T-helper 1 cell treated with Interleukin-12 subunit alpha and Interleukin-12 subunit beta and Interleukin-4 antibody, amounts not matched to agents 30 μg/mL and 1 μg/mL, for 36 hours (primary cell): ENCODE measurements around the gene GBA2.

Experiments used
- H3K27ac Mint-ChIP-seq: one replicate; pipeline ENCODE4 v1.8.0; 2021; ENCODE audit warnings: mild to moderate bottlenecking, mixed read lengths
- H3K27me3 Mint-ChIP-seq: one replicate; pipeline ENCODE4 v1.8.0; 2021; ENCODE audit warnings: low read depth, mixed read lengths
- H3K36me3 Mint-ChIP-seq: one replicate; pipeline ENCODE4 v1.8.0; 2021; ENCODE audit warnings: low read depth, mixed read lengths
- H3K4me1 Mint-ChIP-seq: one replicate; pipeline ENCODE4 v1.8.0; 2021; ENCODE audit warnings: low read depth, mixed read lengths
- H3K4me3 Mint-ChIP-seq: one replicate; pipeline ENCODE4 v1.8.0; 2021; ENCODE audit warnings: mild to moderate bottlenecking, moderate library complexity, mixed read lengths
- H3K9me3 Mint-ChIP-seq: one replicate; pipeline ENCODE4 v1.8.0; 2021; ENCODE audit warnings: mixed read lengths

GBA2 gene

GRCh38 chr9:35756275-35757225 is 7.5 kb upstream of the GBA2 start:
- Mint-ChIP-seq H3K4me3 (peak overlapping the region; percentile 100), H3K9me3 (no peaks in the 10 kb centered on the region), H3K36me3 (peaks cover 28% of the 10 kb centered on the region), H3K4me1 (peaks cover 30% of the 10 kb centered on the region), H3K27ac (peak overlapping the region; percentile 98), H3K27me3 (no peaks in the 10 kb centered on the region)

DNA sequence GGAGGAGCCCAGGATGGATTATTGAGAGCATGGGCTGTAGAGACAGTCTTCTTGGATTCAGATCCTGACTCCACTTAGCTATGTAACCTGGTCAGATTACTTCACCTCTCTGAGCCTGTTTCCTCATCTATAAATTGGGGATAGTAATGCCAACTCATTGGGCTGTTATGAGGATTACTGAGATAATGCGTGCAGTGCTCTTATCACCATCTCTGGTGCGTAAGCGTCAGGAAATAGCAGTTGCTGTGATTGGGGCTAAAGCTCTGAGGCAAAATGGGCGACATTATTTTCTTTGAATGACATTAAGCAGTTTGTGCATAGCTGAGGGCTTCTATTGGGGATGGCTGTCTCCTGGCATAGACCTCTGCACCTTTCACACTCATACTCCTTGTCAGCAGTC is 6.0 kb upstream of the GBA2 start:
- no peaks in the 10 kb centered on the region for H3K9me3 Mint-ChIP-seq
- H3K36me3 Mint-ChIP-seq, result peaks cover 31% of the 10 kb centered on the region
- H3K4me3 Mint-ChIP-seq, result no peak overlapping the region
- peaks cover 32% of the 10 kb centered on the region for H3K4me1 Mint-ChIP-seq
- H3K27me3 Mint-ChIP-seq, result no peaks in the 10 kb centered on the region
- H3K27ac Mint-ChIP-seq, result no peak overlapping the region

GRCh38 chr9:35754264-35754663 is 5.2 kb upstream of the GBA2 start, which contains the start of gene MSMP:
TSS of gene MSMP (minus strand) at chr9:35754276. CDS start at chr9:35754129, 147 bp downstream.
- H3K27me3 Mint-ChIP-seq, result no peaks in the 10 kb centered on the region
- H3K4me3 Mint-ChIP-seq, result no peak within 1 kb of the TSS
- H3K36me3 Mint-ChIP-seq, result peaks cover 37% of the 10 kb centered on the region
- H3K4me1 Mint-ChIP-seq, result peaks cover 35% of the 10 kb centered on the region
- no peak within 1 kb of the TSS for H3K27ac Mint-ChIP-seq
- no peaks in the 10 kb centered on the region for H3K9me3 Mint-ChIP-seq

- peaks cover 29% of the 10 kb centered on the region for H3K4me1 Mint-ChIP-seq
- H3K36me3 Mint-ChIP-seq, result peaks cover 37% of the 10 kb centered on the region
- H3K27ac Mint-ChIP-seq, result no peak overlapping the region
- H3K4me3 Mint-ChIP-seq, result no peak overlapping the region
- H3K27me3 Mint-ChIP-seq, result no peaks in the 10 kb centered on the region
- H3K9me3 Mint-ChIP-seq, result no peaks in the 10 kb centered on the region
Observed at GRCh38 chr9:35753466-35753865, 4.4 kb upstream of the GBA2 start.

DNA sequence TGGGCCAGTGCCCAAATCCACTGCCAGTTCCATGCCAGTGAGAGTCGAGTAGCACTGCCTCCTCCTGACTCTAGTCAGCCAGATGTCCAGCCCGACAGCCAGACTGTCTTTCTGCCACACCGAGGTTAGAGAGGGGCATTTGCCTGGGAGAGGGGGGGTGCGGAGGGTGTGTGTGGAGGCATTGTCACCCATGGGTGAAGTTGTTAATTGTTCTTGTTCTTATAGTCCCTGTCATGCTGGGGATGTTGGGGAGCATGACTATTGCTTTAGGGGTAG is 1.2 kb upstream of the GBA2 start:
- H3K27ac Mint-ChIP-seq, result peak overlapping the region; percentile 90
- H3K27me3 Mint-ChIP-seq, result no peaks in the 10 kb centered on the region
- H3K9me3 Mint-ChIP-seq, result no peaks in the 10 kb centered on the region
- peaks cover 39% of the 10 kb centered on the region for H3K4me1 Mint-ChIP-seq
- peak overlapping the region; percentile 90 for H3K4me3 Mint-ChIP-seq
- peaks cover 36% of the 10 kb centered on the region for H3K36me3 Mint-ChIP-seq

DNA sequence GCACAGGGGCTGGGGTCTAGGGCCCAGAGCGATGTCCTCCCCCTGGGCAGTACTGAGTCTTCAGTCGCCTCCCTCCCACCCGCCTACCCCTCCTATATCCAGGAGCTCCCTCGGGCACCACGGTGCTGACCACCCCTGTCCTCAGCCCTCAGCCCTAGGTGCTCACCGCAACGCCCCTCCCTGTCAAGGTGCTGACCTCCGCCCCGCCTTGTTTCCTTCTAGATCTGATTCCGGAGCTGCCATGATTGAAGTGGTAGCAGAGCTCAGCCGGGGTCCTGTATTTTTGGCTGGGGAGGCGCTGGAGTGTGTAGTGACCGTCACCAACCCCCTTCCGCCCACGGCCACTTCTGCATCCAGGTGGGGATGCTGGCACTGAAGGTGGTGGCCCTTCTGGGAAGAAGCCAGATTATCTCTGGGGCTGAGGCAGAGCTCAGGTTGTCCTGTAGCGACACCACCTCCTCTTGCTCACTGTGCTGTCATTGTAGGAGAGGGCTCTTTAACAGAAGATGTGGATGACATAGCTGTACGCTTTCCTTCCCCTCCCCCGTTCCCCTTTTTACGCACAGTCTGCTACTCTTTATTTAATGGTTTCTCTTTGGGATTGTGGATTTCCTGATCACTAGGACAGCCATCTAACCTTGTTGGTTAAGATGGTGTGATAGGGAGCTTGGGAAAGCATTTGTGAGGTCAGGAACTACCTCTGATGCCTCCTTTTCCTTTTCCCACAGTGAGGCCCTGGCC is 657 bp upstream of the GBA2 start:
- Mint-ChIP-seq H3K4me3 (peak overlapping the region; percentile 90), H3K36me3 (peaks cover 38% of the 10 kb centered on the region), H3K9me3 (no peaks in the 10 kb centered on the region), H3K27me3 (no peaks in the 10 kb centered on the region), H3K27ac (peak overlapping the region; percentile 90), H3K4me1 (peaks cover 41% of the 10 kb centered on the region)

GRCh38 chr9:35748242-35748857 is 678 bp downstream of the GBA2 start:
- H3K27me3 Mint-ChIP-seq, result no peaks in the 10 kb centered on the region
- H3K4me3 Mint-ChIP-seq, result peak overlapping the region; percentile 87
- H3K4me1 Mint-ChIP-seq, result peaks cover 44% of the 10 kb centered on the region
- H3K9me3 Mint-ChIP-seq, result no peaks in the 10 kb centered on the region
- peaks cover 38% of the 10 kb centered on the region for H3K36me3 Mint-ChIP-seq
- H3K27ac Mint-ChIP-seq, result peak overlapping the region; percentile 67

GRCh38 chr9:35746583-35746982 is 2.4 kb downstream of the GBA2 start:
- Mint-ChIP-seq H3K9me3 (no peaks in the 10 kb centered on the region), H3K27ac (no peak overlapping the region), H3K36me3 (peaks cover 39% of the 10 kb centered on the region), H3K4me3 (no peak overlapping the region), H3K4me1 (peaks cover 53% of the 10 kb centered on the region), H3K27me3 (no peaks in the 10 kb centered on the region)

DNA sequence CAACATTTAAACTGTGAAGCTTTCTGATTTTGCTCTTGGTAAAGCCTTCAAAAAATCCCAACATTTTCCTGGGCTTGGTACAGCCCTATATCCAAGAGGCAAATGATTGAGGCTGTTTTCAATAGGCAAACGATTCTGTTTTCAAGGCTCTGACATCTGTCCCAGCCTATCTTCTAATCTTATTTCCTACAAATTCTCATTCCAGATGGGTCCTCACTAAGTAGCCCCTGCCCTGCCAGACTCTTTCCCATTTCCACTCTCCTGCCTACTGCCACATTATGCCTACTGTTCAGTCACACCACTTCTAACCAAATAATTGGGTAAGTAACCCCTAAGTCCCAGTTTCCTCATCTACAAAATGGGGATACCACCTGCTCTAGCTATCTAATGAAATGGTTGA is 3.5 kb downstream of the GBA2 start:
- peak overlapping the region; percentile 71 for H3K4me3 Mint-ChIP-seq
- H3K9me3 Mint-ChIP-seq, result no peaks in the 10 kb centered on the region
- H3K27ac Mint-ChIP-seq, result no peak overlapping the region
- peaks cover 53% of the 10 kb centered on the region for H3K4me1 Mint-ChIP-seq
- H3K36me3 Mint-ChIP-seq, result peaks cover 35% of the 10 kb centered on the region
- no peaks in the 10 kb centered on the region for H3K27me3 Mint-ChIP-seq

- Mint-ChIP-seq H3K36me3 (peaks cover 36% of the 10 kb centered on the region), H3K27me3 (no peaks in the 10 kb centered on the region), H3K4me3 (no peak overlapping the region), H3K27ac (no peak overlapping the region), H3K9me3 (no peaks in the 10 kb centered on the region), H3K4me1 (peaks cover 44% of the 10 kb centered on the region)
Observed at GRCh38 chr9:35743880-35744518, 5.0 kb downstream of the GBA2 start.

GRCh38 chr9:35743452-35743851 is 5.6 kb downstream of the GBA2 start:
- H3K27ac Mint-ChIP-seq, result no peak overlapping the region
- no peaks in the 10 kb centered on the region for H3K9me3 Mint-ChIP-seq
- peaks cover 41% of the 10 kb centered on the region for H3K36me3 Mint-ChIP-seq
- H3K4me3 Mint-ChIP-seq, result no peak overlapping the region
- no peaks in the 10 kb centered on the region for H3K27me3 Mint-ChIP-seq
- H3K4me1 Mint-ChIP-seq, result peaks cover 44% of the 10 kb centered on the region

DNA sequence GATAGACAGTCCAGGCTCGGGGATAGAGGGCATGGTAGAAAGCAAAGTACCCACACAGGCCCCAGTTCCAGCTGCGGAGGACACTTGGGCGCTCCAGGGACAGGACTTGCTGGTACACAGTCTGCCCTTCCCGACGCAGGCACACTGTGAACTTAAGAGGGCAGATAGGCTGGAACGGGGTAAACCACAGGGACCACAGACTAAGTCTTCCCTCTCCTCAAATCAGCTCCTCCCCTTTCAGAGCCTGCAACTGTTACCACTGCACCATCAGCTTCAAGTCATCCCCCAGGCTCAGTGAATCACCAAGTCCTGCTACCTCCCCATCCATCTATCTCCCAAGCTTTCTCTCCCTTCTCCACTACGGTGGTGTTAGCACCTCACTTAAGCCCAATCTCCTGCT is 7.3 kb downstream of the GBA2 start:
- Mint-ChIP-seq H3K27ac (no peak overlapping the region), H3K4me3 (no peak overlapping the region)

GRCh38 chr9:35740243-35740642 is 8.8 kb downstream of the GBA2 start:
- H3K9me3 Mint-ChIP-seq, result no peaks in the 10 kb centered on the region
- H3K36me3 Mint-ChIP-seq, result peaks cover 55% of the 10 kb centered on the region
- H3K4me3 Mint-ChIP-seq, result no peak overlapping the region
- no peak overlapping the region for H3K27ac Mint-ChIP-seq
- H3K4me1 Mint-ChIP-seq, result peaks cover 25% of the 10 kb centered on the region
- H3K27me3 Mint-ChIP-seq, result no peaks in the 10 kb centered on the region

More for the DNA sequence above, 7.3 kb downstream of the GBA2 start:
- no peaks in the 10 kb centered on the region for H3K27me3 Mint-ChIP-seq
- H3K9me3 Mint-ChIP-seq, result no peaks in the 10 kb centered on the region
- H3K4me1 Mint-ChIP-seq, result peaks cover 29% of the 10 kb centered on the region
- peaks cover 53% of the 10 kb centered on the region for H3K36me3 Mint-ChIP-seq

DNA sequence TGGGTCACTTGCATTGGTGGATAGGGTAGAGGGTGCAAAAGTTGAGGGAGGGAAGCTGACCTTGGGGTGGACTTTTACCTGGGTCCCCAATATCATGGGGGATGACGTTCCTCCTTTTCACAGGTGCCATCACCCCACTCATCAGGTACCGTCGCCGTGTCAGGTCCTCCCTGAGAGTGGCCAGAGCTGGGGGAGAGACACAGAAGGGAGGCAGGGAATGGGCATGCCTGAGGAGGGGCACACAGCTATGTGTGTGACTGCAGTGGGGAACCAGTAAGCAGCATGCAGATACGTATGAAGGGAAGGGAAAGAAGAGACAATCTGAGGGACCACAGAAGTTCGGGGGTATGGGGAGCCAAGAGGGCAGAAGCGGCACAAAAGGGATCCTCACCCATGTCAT is 10.1 kb downstream of the GBA2 start:
- H3K4me1 Mint-ChIP-seq, result peaks cover 23% of the 10 kb centered on the region
- H3K27me3 Mint-ChIP-seq, result no peaks in the 10 kb centered on the region
- H3K27ac Mint-ChIP-seq, result no peak overlapping the region
- no peak overlapping the region for H3K4me3 Mint-ChIP-seq
- H3K36me3 Mint-ChIP-seq, result peaks cover 55% of the 10 kb centered on the region
- no peaks in the 10 kb centered on the region for H3K9me3 Mint-ChIP-seq
